ENCODE measurements around the gene FHIP2A.
"Not testable (repeated sequence)": the region's sequence is repeated elsewhere in the genome, so short reads cannot be mapped to it uniquely, and the experiment has no call there.

FHIP2A gene

GRCh38 chr10:114821293-114821914 is at the start of gene FHIP2A:
FHIP2A (plus strand) TSS chr10:114821780; CDS start chr10:114822079, 299 bp downstream.
- DNase-seq (ENCODE audit: low read depth) = no peak

DNA sequence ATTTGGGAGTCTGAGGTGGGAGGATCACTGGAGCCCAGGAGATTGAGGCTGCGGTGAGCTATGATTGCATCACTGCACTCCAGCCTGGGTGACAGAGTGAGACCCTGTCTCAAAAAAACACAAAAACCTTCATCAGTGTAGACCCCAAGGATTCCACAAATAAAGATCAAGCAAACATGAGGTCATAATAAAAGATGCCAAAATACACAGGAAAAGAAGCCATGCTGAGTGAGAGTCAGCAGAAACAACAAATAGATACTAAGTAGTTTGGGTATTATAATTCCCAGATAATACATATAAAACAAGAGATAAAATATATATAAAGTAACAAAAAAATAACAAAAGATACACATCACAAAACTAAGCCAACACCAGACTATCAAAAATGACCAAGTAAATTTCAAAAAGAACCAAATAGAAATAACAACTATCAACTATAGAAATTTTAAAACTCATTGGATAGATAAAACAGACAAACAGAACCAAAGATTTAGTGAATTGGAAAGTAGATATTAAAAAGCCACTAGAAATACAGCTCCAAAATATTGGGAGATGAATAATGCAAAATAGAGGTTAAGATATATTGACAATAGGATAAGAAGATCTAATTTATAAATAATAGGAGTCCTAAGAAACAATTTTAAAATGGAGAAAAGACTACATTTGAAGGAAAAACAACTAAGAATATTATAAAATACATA is 48.9 kb upstream of the FHIP2A start:
- no peak for DNase-seq (ENCODE audit: low read depth)

DNA sequence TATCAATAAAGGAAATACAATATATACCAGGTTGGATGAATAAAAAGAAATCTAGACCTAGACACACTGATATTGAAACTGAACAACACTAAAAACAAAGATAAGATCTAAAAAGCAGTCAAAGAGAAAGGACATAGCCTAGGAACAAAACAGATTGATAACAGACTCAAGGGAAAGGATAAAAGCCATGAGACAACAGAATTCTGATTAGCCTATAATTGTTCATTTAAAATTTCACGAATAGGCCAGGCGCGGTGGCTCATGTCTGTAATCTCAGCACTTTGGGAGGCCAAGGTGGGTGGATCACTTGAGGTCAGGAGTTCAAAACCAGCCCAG is 48.4 kb upstream of the FHIP2A start:
- no peak for DNase-seq (ENCODE audit: low read depth)

GRCh38 chr10:114775082-114775481 is 46.5 kb upstream of the FHIP2A start:
- not testable (repeated sequence) for DNase-seq (ENCODE audit: low read depth)

GRCh38 chr10:114777415-114777814 is 44.2 kb upstream of the FHIP2A start:
- no peak for DNase-seq (ENCODE audit: low read depth)

DNA sequence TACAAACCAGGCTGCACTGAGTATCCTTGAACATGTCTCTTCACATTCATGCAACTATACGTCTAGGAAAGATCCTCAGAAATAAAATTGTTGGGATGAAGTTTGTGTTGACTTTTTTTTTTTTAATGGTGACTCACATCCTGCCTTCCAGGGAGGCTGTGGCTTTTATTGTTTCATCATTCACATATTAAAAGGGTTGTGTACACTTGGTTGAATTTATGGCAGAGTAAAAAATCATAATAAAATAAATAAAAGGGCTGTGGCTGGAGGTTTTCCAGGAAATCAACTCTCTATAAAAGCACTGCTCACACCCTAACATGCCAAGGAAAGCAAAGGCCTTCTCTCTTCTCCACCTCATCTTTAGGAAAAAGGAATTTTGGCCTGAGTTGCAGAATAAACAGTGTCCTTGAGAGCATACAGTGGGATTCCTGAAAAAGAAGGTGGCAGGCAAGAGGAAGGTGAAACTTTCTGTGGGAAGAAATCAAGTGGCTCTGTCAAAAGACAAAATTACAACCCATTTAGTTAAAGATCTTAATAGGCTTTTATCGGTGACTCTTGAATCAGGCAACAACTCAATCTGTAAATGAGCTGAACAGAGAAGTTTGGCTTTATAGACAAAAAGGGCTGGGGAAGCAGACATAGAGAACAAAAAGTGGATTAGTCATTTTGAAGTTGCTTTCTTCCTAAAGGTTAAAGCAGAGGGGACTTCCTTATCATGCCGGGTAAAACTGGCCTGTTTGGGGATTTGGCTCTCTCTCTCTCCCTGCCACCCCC is 41.6 kb upstream of the FHIP2A start:
- peak; percentile 52 for DNase-seq (ENCODE audit: low read depth)

GRCh38 chr10:114780577-114781184 is 40.9 kb upstream of the FHIP2A start:
- no peak for DNase-seq (ENCODE audit: low read depth)

DNA sequence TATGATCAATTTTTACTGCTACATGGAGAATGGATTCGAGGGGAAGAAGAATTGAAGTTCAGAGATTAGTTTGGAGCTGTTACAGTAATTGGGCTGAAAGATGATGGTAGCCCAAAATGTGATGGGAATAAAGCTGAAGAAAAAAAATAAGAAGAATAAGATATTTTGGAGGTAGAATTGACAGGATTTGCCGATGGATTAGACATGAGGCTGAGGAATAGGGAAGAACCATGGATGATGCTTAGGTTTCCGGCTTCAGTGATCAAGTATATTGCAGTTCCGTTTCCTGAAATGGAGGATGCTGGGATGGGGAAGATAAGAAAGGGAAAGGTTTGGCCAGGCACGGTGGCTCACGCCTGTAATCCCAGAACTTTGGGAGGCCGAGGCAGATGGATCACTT is 38.9 kb upstream of the FHIP2A start:
- no peak for DNase-seq (ENCODE audit: low read depth)

GRCh38 chr10:114783686-114784085 is 37.9 kb upstream of the FHIP2A start:
- no peak for DNase-seq (ENCODE audit: low read depth)

GRCh38 chr10:114786492-114786891 is 35.1 kb upstream of the FHIP2A start:
- peak; percentile 36 for DNase-seq (ENCODE audit: low read depth)

GRCh38 chr10:114787131-114787530 is 34.4 kb upstream of the FHIP2A start:
- not testable (repeated sequence) for DNase-seq (ENCODE audit: low read depth)

- no peak for DNase-seq (ENCODE audit: low read depth)
Measured at GRCh38 chr10:114791768-114792167, 29.8 kb upstream of the FHIP2A start.

DNA sequence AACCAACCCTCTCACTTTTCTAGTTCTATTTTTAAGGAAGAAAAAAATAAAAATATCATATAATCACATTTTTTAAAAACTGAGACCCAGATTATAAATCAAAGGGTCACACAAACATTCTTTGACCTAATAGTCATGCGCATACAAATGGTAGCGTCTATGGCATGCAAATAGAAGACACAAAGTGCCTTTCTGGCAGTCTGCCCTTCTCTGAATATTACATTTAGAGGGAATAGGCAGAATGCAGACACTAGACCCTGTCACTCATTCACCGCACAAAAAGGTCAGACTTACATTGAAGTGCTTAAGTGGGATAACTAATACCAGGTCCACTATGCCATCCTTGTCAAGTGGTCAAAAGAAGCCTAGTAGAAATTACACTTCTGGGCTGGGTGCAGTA is 26.5 kb upstream of the FHIP2A start:
- no peak for DNase-seq (ENCODE audit: low read depth)

DNA sequence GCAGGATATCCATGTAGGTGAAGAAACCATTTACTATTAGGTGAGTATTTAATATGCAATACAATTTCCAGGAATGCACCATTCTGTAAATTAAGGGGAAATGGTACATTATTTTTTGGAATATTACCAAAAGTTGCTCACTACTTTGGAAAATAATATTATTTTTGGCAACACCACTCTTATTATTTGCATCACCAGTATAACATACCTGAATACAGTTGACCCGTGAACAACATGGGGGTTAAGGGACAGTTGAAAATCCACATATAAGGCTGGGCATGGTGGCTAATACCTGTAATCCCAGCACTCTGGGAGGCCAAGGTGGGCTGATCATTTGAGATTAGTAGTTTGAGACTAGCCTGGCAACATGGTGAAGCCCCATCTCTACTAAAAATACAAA is 21.2 kb upstream of the FHIP2A start:
- no peak for DNase-seq (ENCODE audit: low read depth)

GRCh38 chr10:114801411-114801813 is 20.2 kb upstream of the FHIP2A start:
- no peak for DNase-seq (ENCODE audit: low read depth)

DNA sequence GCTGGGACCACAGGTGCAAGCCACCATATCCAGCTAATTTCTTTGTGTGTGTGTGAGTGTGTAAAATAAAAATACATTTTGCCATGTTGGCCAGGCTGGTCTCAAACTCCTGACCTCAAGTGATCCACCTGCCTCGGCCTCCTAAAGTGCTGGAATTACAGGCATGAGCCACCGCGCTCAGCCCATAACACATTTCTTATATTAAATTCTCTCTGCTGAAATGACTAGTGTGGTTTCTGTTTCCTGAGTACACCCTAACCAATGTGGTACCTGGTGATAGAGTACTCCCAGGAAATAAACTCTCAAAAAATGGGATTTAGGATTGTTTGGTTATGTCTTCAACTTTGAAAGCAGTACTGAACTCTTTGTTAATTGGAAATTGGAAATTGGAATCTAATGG is 19.4 kb upstream of the FHIP2A start:
- no peak for DNase-seq (ENCODE audit: low read depth)

DNA sequence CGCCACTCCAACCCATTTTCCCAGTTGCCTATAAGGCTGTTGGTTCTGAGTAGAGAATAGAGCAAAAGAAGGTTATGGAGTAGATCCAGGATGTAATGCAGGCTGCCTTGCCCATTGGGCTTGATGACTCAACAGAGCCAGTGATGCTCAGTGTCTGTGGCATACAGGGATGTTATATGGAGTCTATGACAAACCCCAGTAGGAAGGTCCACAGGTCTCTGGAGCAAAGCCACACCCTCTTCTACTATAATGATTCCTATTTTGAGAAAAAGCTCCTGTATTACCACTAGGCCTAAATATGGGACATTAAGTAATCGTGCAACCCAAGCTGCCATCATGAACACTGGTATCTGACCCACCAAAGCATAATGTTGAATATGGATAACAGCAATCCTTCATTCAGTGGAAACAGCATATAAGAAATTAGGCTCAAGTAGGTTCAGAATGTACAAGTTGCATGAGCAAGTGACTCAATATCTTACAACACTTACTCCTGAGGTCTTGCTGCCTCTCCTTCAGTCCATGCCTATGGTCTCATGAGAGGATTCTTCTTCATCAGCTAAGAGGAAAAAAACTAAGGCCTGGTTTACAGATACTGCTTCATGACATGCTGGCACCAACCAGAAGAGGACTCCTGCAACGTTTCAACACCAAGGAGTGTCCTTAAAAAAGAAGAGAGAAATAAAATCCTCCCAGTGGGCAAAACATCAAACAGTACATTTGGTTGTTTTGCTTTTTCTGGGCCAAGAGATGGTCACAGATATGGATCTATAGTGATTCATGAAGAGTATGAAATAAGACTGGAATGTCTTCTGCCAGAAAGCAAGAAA is 14.8 kb upstream of the FHIP2A start:
- no peak for DNase-seq (ENCODE audit: low read depth)

DNA sequence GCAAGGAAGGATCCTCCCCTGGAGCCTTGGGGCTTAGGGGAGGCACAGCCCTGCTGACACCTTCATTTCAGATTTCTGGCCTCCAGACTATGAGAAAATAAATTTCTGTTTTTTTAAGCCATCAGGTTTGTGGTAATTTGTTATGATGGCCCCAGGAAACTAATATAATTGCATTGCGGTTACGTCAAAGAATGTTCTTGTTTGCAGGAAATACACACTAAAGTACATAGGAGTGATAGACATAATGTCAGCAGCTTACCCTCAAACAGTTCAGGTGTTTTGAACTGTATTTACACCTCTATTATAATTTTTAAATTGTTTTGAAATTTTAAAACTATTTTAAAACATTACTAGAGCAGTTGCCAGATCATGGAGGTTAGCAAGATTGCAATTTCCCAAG is 12.6 kb upstream of the FHIP2A start:
- no peak for DNase-seq (ENCODE audit: low read depth)

GRCh38 chr10:114810926-114811325 is 10.7 kb upstream of the FHIP2A start:
- DNase-seq (ENCODE audit: low read depth) = no peak

DNA sequence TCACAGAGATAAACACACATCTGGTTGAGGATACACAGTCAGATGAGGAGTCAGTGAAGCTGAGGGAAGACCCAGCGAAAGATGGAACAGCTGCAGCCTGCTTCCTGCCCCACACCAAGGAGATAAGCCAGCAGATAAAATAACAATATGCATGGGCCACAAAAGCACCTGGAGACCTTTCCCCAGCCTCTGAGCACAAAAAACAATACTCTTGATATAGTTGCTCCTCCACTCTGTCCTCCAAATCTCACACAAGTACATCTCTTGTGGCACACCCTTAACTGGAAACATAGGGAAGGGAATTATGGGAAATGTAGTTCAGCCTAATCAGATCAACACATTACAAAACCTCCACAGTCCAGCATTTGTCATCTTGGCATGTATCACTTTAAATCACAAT is 9.7 kb upstream of the FHIP2A start:
- DNase-seq (ENCODE audit: low read depth) = no peak

- DNase-seq (ENCODE audit: low read depth) = no peak
Measured at GRCh38 chr10:114815791-114816190, 5.8 kb upstream of the FHIP2A start.

DNA sequence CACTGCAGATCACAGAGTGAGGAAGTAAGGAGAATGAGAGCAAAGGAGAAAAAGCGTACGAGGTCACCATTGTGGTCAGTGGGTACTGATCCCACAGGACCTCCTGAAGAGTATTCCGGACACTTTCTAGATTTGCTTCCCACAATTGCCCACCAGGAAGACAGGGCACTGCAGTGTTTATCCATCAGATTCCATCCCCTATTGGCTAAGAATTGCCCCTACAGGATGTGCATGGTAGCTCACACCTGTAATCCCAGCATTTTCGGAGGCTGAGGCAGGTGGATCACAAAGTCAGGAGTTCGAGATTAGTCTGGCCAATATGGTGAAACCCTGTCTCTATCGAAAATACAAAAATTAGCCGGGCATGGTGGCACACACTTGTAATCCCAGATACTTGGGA is 5.3 kb upstream of the FHIP2A start:
- DNase-seq (ENCODE audit: low read depth) = no peak

Data from non-pigmented ciliary epithelial cell (primary cell).